ENCODE data around the gene GINS1. TPM values are rescaled to one million over a fixed set of nuclear protein-coding genes. Genes with fewer than 3 reads are reported as not detected.

The GINS1 gene
- total and polyA plus RNA-seq, 2 donors (not counting 1 experiment from before 2014, with no cell fraction given), result 0.61 to 2.0 TPM

- no peaks in the 10 kb centered on the region for H3K4me1 ChIP-seq (ENCODE audit: control insufficient read depth in 2 of 2, insufficient read depth in 2 of 2, low read length in 2 of 2)
- H3K79me2 ChIP-seq (ENCODE audit: control insufficient read depth, insufficient read depth, low read length), result no peaks in the 10 kb centered on the region
- intact Hi-C loops (cut with micrococcal nuclease), result no loop called here
- no peaks in the 10 kb centered on the region for H3K27me3 ChIP-seq (replicated peaks in 1 of 4; ENCODE audit: control extremely low read depth in 1 of 4, control insufficient read depth in 3 of 4, insufficient read depth in 4 of 4, low read length in 3 of 4)
- no peak overlapping the region for H3K4me2 ChIP-seq (replicated peaks; ENCODE audit: low read depth, low read length, poor library complexity, severe bottlenecking)
- ChIA-PET POLR2A (no interaction called here), CTCF (no interaction called here)
- TF ChIP-seq CTCF (IDR thresholded peaks at IDR 0.05) (no peak), EZH2 (IDR thresholded peaks at IDR 0.05; ENCODE audit: borderline replicate concordance, insufficient read depth, low read depth, low read length, poor library complexity, severe bottlenecking) (no peak)
- no peaks in the 10 kb centered on the region for H4K20me1 ChIP-seq (ENCODE audit: control insufficient read depth, insufficient read depth, low read length, poor library complexity, severe bottlenecking)
- H3K9me3 ChIP-seq (ENCODE audit: control extremely low read depth in 1 of 3, control insufficient read depth in 2 of 3, insufficient read depth in 1 of 3, low read length in 2 of 3), result no peaks in the 10 kb centered on the region
- no peaks in the 10 kb centered on the region for H3K36me3 ChIP-seq (replicated peaks in 1 of 2; ENCODE audit: control extremely low read depth in 1 of 2, control insufficient read depth in 1 of 2, extremely low read depth in 1 of 2, insufficient read depth in 2 of 2, low read length in 1 of 2)
- no peak overlapping the region for H3K27ac ChIP-seq (ENCODE audit: low read length in 2 of 2)
- no peak for ATAC-seq (ENCODE audit: low read depth)
- H3K4me3 ChIP-seq (ENCODE audit: control extremely low read depth in 1 of 5, extremely low read depth in 1 of 5, insufficient read depth in 1 of 5, low read depth in 2 of 5, low read length in 4 of 5), result no peak overlapping the region
- no peak for DNase-seq
- no peak overlapping the region for H3K9ac ChIP-seq (ENCODE audit: low read length)
- H3K27ac Mint-ChIP-seq, result no peak overlapping the region
- no peaks in the 10 kb centered on the region for H3K27me3 Mint-ChIP-seq
- no peak overlapping the region for H3K4me3 Mint-ChIP-seq
- no peaks in the 10 kb centered on the region for H3K9me3 Mint-ChIP-seq (ENCODE audit: insufficient read depth)
- WGBS (ENCODE audit: insufficient coverage), result 100% methylated on average over 11 of the region's 15 CpGs
- H3K4me1 Mint-ChIP-seq, result no peaks in the 10 kb centered on the region
- no peak overlapping the region for H2AFZ ChIP-seq (ENCODE audit: insufficient read depth, low read depth, low read length, poor library complexity, severe bottlenecking)
Measured at GRCh38 chr20:25465243-25466135, 58.0 kb downstream of the GINS1 start.

GRCh38 chr20:25466846-25467245 lies 59.4 kb downstream of the GINS1 start:
- no peaks in the 10 kb centered on the region for H3K9me3 Mint-ChIP-seq (ENCODE audit: insufficient read depth)
- no peaks in the 10 kb centered on the region for H3K9me3 ChIP-seq (ENCODE audit: control extremely low read depth in 1 of 3, control insufficient read depth in 2 of 3, insufficient read depth in 1 of 3, low read length in 2 of 3)
- no peak overlapping the region for H3K4me3 Mint-ChIP-seq
- ChIA-PET POLR2A (no interaction called here), CTCF (no interaction called here)
- H3K4me3 ChIP-seq (ENCODE audit: control extremely low read depth in 1 of 5, extremely low read depth in 1 of 5, insufficient read depth in 1 of 5, low read depth in 2 of 5, low read length in 4 of 5), result no peak overlapping the region
- no peak overlapping the region for H3K9ac ChIP-seq (ENCODE audit: low read length)
- no peak overlapping the region for H3K4me2 ChIP-seq (replicated peaks; ENCODE audit: low read depth, low read length, poor library complexity, severe bottlenecking)
- H3K4me1 Mint-ChIP-seq, result no peaks in the 10 kb centered on the region
- DNase-seq (no peak), ATAC-seq (ENCODE audit: low read depth) (no peak)
- no peak for TF ChIP-seq CTCF (IDR thresholded peaks at IDR 0.05)
- H3K27me3 ChIP-seq (replicated peaks in 1 of 4; ENCODE audit: control extremely low read depth in 1 of 4, control insufficient read depth in 3 of 4, insufficient read depth in 4 of 4, low read length in 3 of 4), result no peaks in the 10 kb centered on the region
- H2AFZ ChIP-seq (ENCODE audit: insufficient read depth, low read depth, low read length, poor library complexity, severe bottlenecking), result no peak overlapping the region
- WGBS (ENCODE audit: insufficient coverage), result 97% methylated on average over 6 of the region's 7 CpGs
- no peaks in the 10 kb centered on the region for H3K27me3 Mint-ChIP-seq
- intact Hi-C loops (cut with micrococcal nuclease), result no loop called here
- H3K27ac ChIP-seq (ENCODE audit: low read length in 2 of 2), result no peak overlapping the region
- no peak overlapping the region for H3K27ac Mint-ChIP-seq
- H3K79me2 ChIP-seq (ENCODE audit: control insufficient read depth, insufficient read depth, low read length), result no peaks in the 10 kb centered on the region
- H4K20me1 ChIP-seq (ENCODE audit: control insufficient read depth, insufficient read depth, low read length, poor library complexity, severe bottlenecking), result no peaks in the 10 kb centered on the region
- H3K36me3 ChIP-seq (replicated peaks in 1 of 2; ENCODE audit: control extremely low read depth in 1 of 2, control insufficient read depth in 1 of 2, extremely low read depth in 1 of 2, insufficient read depth in 2 of 2, low read length in 1 of 2), result no peaks in the 10 kb centered on the region
- H3K4me1 ChIP-seq (ENCODE audit: control insufficient read depth in 2 of 2, insufficient read depth in 2 of 2, low read length in 2 of 2), result no peaks in the 10 kb centered on the region

Measured in B cell (primary cell).